Measurements from ENCODE around the gene DPYSL5.

Gene DPYSL5

DNA sequence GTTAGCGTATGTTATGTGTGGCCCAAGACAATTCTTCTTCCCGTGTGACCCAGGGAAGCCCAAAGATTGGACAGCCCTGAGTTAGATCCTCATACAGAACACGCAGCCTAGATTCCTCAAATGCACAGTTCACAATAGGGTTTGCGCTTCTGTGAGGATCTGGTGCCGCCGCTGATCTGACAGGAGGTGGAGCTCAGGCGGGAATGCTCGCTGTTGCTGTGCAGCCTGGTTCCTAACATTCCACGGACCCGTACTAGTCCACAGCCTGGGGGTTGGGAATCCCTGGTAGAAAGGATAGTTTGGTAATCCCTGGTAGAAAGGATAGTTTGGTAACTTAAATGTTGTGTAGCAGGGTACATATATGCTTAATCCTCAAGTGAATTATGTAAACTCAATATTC lies 149.5 kb downstream of the DPYSL5 start:
- DNase-seq: no peak

DNA sequence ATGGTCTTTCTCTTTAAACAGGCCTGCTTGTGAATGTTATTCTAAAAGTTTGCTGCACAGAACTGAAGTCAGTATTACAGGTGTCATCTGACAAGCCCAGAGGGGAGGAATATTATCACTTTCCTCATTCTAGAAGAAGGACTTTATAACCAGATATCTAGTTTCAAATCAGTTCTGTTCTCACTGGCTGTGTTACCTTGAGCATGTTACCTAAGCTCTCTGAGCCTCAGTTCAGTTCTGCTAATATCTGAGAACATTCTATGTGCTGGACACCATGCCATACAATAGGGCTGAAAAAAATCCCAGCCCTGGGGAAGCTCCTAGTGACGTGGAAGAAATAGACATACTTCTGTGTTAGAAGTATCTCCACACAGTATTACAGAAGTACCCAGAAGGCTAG lies 150.4 kb downstream of the DPYSL5 start:
- DNase-seq: no peak

All from stimulated activated CD4-positive, alpha-beta T cell treated with anti-CD3 and anti-CD28 coated beads, Interleukin-4, amount 100 ng/mL, for 4 hours (primary cell).